Measurements from ENCODE around the gene GSC2. TPM values are rescaled to one million over a fixed set of nuclear protein-coding genes. Genes with fewer than 3 reads are reported as not detected.

Gene GSC2
- total and polyA plus RNA-seq, 2 of the 8 experiments (the other 6 are each of a cell fraction or from before 2014, with no cell fraction given): 0.17 to 0.48 TPM

DNA sequence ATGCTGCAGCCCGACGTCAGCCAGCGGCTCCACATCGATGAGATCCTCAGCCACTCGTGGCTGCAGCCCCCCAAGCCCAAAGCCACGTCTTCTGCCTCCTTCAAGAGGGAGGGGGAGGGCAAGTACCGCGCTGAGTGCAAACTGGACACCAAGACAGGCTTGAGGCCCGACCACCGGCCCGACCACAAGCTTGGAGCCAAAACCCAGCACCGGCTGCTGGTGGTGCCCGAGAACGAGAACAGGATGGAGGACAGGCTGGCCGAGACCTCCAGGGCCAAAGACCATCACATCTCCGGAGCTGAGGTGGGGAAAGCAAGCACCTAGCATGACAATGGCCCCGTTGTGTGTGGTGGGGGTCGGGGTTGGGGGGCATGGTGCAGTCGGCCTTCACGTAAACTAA, 17.9 kb downstream of the GSC2 start:
- 95% methylated on average over 15 of the region's 20 CpGs; no CpG with 5 or more reads in 1 of the 2 experiments for WGBS, 2 experiments (ENCODE audit: extremely low coverage in 1 of 2, insufficient coverage in 1 of 2, insufficient read length in 1 of 2, insufficient replicate concordance in 2 of 2, low coverage in 1 of 2, low lambda C conversion rate in 2 of 2, missing lambda C conversion rate in 1 of 2)
- no peak overlapping the region for H2BK20ac ChIP-seq (ENCODE audit: low read length)
- H3K4ac ChIP-seq (replicated peaks; ENCODE audit: insufficient read length, low read depth, low read length): no peak overlapping the region
- no peaks in the 10 kb centered on the region for H3K79me2 ChIP-seq (ENCODE audit: control insufficient read depth in 1 of 2, insufficient read depth in 2 of 2, low read length in 2 of 2)
- FAIRE-seq (no peak), DNase-seq (ENCODE audit: low read depth in 1 of 2, low spot score in 2 of 2) (no peak)
- ChIA-PET CTCF (ENCODE audit: partially characterized antibody) (interaction anchor here (1.5 to 2.1 kb wide), 3 partner anchors 10 to 17 kb away, joined by 3 to 7 read pairs (median 4); partner anchors contain the start of gene DGCR2), POLR2A (ENCODE audit: partially characterized antibody) (interaction anchor here (1.2 to 5.3 kb wide), 3 partner anchors 9 to 69 kb away, joined by 3 to 24 read pairs (median 15); partner anchors contain the start of genes DGCR2 and ESS2)
- no peak overlapping the region for H3K18ac ChIP-seq (ENCODE audit: extremely low read depth, low read length)
- no peaks in the 10 kb centered on the region for H3K9me3 ChIP-seq (ENCODE audit: insufficient read depth in 2 of 2, low read depth in 1 of 2, low read length in 1 of 2)
- H2BK12ac ChIP-seq (ENCODE audit: low read depth, low read length): no peak overlapping the region
- H4K20me1 ChIP-seq (replicated peaks in 1 of 2; ENCODE audit: control insufficient read depth in 1 of 2, insufficient read depth in 2 of 2, low read length in 2 of 2): peaks cover 3 to 4% of the 10 kb centered on the region in 2 experiments
- H3K23ac ChIP-seq (ENCODE audit: insufficient read length): no peak overlapping the region
- no peak overlapping the region for H2BK120ac ChIP-seq (replicated peaks; ENCODE audit: low read depth, low read length)
- no peaks in the 10 kb centered on the region for H3K23me2 ChIP-seq (ENCODE audit: low read depth, low read length)
- no peak overlapping the region for H2AFZ ChIP-seq (ENCODE audit: low read length)
- H4K5ac ChIP-seq (ENCODE audit: insufficient read length, low read depth, low read length): no peak overlapping the region
- H3K27me3 ChIP-seq (replicated peaks in 1 of 4; ENCODE audit: control insufficient read depth in 3 of 4, extremely low read depth in 1 of 4, insufficient read depth in 3 of 4, low read length in 3 of 4): 0 out of 7 replicates have a peak, but pooled peaks cover 0 to 2% (median under 1%) of the 10 kb centered on the region in 4 experiments
- H4K91ac ChIP-seq (replicated peaks; ENCODE audit: insufficient read length, low read length): no peak overlapping the region
- TF ChIP-seq HDAC6 (IDR thresholded peaks at IDR 0.05; ENCODE audit: low read depth, low read length) (no peak), SRF (IDR thresholded peaks at IDR 0.05; ENCODE audit: low read depth, low read length) (no peak), TAF7 (optimal IDR thresholded peaks at IDR 0.05; ENCODE audit: borderline replicate concordance, low read depth, low read length) (no peak)
- no peak overlapping the region for H2AK5ac ChIP-seq (ENCODE audit: low read depth, low read length)
- peaks cover 2 to 19% (median 7%) of the 10 kb centered on the region in 4 experiments; a peak in 5 of 8 replicates for H3K36me3 ChIP-seq (ENCODE audit: control insufficient read depth in 2 of 4, insufficient read depth in 4 of 4, low read length in 3 of 4)
- H2BK5ac ChIP-seq (ENCODE audit: low read depth, low read length): no peak overlapping the region
- H2BK15ac ChIP-seq (ENCODE audit: low read length): no peak overlapping the region
- no peak overlapping the region for H3K56ac ChIP-seq (replicated peaks; ENCODE audit: insufficient read length, low read depth, low read length)
- H3K9ac ChIP-seq (replicated peaks in 1 of 4; ENCODE audit: extremely low read depth in 1 of 4, low read depth in 3 of 4, low read length in 3 of 4): no peak overlapping the region
- no peak overlapping the region; the same call in 1 of the 2 replicates for H4K8ac ChIP-seq (ENCODE audit: extremely low read depth, insufficient read depth, low read length)
- no peak overlapping the region for H3K4me2 ChIP-seq (ENCODE audit: insufficient read depth in 1 of 2, low read depth in 2 of 2, low read length in 2 of 2)
- no peak overlapping the region for H3K14ac ChIP-seq (ENCODE audit: insufficient read length)
- H3K4me1 ChIP-seq (replicated peaks in 1 of 4; ENCODE audit: control insufficient read depth in 3 of 4, insufficient read depth in 4 of 4, low read length in 3 of 4): no peaks in the 10 kb centered on the region
- no peak overlapping the region for H3K4me3 ChIP-seq (ENCODE audit: extremely low read depth in 1 of 4, insufficient read depth in 2 of 4, low read depth in 3 of 4, low read length in 4 of 4)
- no peaks in the 10 kb centered on the region for H3K79me1 ChIP-seq (ENCODE audit: low read depth, low read length)
- H3K27ac ChIP-seq (ENCODE audit: low read depth, low read length): no peak overlapping the region

All from H1 (cell line).